Ammon's horn (tissue), 1 donor: ENCODE measurements around the gene CT47C1.
A peak's percentile ranks its signal among the peaks of the same experiment; 100 is the strongest.

ENCODE experiments used
- DNase-seq: peaks from one replicate; pipeline ENCODE4 v3.0.0-alpha.2; 2016; ENCODE audit warnings: low spot score

The CT47C1 gene

DNA sequence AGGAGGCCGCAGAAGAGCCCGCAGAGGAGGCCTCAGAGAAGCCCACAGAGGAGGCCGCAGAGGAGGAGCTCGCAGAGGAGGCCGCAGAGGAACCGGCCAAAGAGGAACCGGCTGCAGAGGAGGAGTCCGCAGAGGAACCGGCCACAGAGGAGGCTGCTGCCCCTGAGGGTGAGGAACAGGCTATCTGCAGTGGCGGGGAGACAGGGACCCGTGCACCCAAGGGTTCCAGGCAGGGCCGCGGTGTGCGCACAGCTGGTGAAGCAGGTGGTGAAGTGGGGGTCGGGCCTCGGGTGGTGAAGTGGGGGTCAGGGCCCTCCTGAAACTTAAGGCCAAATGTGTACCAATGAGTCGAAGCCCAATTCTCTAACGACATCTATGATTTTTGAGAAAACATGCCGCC, 1.1 kb downstream of the CT47C1 start:
- no peak for DNase-seq

GRCh38 chrX:119075270-119076025, 2.7 kb downstream of the CT47C1 start:
- DNase-seq, result no peak

DNA sequence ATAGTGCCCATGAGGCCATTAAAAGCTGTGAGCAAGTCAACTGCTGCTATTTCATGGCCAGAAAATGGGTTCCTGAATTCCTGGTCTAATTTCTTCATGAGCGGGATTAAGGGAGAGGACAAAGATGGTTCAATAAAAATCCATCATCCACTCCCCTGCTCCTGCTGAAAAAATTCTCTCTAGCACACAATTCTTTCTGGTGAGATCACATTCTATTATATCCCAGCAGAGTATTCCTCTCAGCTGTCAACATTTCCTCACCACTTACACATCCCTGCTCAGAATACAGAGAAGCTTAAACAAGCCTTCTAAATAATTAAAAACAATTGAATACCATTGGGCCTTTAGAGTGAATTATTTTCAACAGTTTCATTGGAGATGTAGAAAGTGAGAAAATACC, 9.5 kb downstream of the CT47C1 start:
- DNase-seq, result no peak

GRCh38 chrX:119084766-119085165, 12.0 kb downstream of the CT47C1 start:
- DNase-seq, result no peak

- DNase-seq, result no peak
Measured at GRCh38 chrX:119087121-119087520, 14.3 kb downstream of the CT47C1 start.

GRCh38 chrX:119089619-119090018, 16.8 kb downstream of the CT47C1 start:
- DNase-seq, result no peak

DNA sequence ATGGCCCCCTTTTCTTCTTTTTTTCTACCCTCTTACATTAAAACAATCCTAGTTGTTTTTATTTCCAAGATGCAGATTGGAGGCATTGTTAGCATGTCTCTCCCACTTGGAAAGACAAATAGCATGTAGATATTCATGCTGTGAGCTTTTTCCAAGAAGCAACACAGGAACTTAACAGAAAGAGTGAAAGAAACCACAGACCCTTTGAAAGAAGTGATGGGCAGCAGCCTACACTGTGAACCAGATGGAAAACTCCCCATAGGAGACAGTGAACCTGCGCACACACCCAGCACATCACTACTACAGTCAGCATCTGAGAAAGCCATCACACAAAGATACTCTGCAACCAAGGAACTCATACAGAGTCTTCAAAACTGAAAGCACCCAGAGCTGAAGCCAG, 17.8 kb downstream of the CT47C1 start:
- no peak for DNase-seq

- no peak for DNase-seq
Measured at GRCh38 chrX:119093991-119094735, 21.4 kb downstream of the CT47C1 start.

DNA sequence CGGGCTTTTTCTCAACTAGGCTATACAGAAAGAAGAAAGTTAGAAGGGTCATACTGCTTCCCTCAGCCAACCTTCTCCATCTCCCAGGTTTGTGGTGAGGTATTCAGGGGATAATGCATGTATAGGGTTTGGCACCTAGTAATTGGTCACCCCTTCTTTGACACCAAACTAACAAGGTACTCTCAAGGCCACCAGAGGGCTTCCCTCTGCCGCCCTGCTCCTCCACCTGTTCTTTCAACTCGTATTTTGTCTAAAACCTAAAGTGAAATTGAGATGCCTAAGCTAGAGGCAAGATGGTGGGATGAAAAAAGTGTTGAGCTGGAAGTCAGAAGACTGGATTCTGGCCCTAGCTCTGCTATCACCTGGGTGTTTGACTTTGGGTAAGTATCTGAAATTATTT, 22.0 kb downstream of the CT47C1 start:
- no peak for DNase-seq

GRCh38 chrX:119095936-119096335, 23.1 kb downstream of the CT47C1 start:
- DNase-seq, result no peak

GRCh38 chrX:119101168-119101567, 28.4 kb downstream of the CT47C1 start:
- DNase-seq, result no peak

DNA sequence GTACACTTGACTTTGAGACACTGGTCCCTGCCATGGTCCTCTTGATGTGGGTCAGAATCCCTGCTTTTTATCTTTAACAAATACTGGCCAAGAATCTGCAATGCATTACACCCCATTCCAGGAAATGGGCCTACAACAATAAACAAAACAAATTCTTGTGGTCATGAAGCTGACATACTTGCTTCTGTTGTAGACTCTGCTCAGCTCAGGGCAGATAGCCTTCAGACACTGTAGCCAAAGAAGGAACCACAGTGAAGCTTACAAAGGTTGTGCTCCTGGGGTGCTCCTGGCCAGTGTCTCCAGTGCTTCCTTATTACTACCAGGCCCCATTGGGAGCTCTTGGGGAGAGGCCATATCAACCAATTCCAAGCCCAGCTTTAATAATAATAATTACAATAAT, 33.0 kb downstream of the CT47C1 start:
- DNase-seq, result no peak

- DNase-seq, result no peak
Measured at GRCh38 chrX:119107206-119107605, 34.4 kb downstream of the CT47C1 start.

DNA sequence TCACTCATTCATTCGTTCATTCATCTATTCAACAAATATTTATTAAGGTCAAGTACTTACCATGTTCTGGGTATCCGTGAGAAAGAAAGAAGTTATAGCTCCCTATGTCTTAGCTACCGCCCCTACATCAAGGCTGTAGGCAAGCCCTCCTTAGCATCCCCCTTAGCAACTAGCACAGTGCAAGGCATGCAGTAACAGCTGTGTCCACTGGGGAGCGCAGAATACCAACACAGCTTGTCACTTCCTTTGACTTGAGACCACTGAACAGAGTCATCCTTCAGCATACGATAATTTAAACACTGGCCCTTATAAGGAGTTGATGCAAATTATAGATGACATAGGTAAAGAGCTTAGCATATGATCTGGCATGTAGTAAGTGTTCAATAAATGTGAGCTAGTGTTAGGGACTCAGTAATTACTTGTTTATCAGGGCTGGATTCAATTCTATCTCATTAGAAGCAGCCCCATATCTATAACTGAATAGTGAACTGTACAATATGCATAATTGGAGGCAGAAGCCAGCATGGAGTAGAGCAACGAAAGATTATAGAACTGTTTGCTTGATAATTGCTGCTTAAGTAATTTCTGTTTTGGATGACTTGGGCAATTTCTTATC, 46.1 kb downstream of the CT47C1 start:
- DNase-seq, result peak; percentile 61

DNA sequence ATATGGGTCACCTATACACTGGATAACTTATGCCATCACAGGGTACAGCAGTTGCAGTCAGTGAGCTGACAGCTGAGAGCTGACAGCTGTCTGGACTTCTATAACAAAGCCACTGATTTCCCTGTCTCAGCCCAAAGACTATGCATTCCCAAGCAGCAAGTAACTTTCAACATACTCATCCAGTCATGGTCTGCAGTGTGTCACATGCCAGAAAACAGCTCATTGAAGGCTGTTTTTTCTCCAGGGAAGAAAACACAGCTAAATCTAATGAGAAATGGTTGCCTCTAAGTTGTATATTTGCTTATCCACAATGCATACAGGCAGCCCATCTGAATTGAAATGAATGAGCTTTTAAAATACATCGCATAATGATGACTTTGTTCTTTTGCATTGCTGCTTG, 48.5 kb downstream of the CT47C1 start:
- DNase-seq, result no peak
